ENCODE results near the gene LRP3.
"Not testable (repeated sequence)": the region's sequence is repeated elsewhere in the genome, so short reads cannot be mapped to it uniquely, and the experiment has no call there.

The LRP3 gene

DNA sequence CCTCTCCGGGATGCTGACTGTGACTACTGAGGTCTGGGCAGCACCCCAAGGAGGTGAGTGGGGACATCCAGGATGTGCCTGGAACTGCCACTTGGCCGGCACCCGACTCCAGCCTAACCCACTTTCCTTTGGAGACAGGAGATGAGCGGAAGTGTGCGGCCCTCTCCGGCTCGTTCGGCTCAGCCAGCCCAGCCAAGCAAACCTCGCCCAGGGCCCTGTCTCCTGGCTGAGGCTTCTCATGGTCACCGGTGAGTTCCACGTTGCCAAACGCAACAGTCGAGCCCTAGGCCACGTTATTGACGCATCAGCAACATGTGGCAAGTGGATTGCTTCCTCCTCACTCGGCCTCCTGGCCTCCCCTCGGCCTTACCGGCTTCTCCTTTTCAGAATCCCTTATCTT, 26.0 kb downstream of the LRP3 start:
- no peak for FAIRE-seq

DNA sequence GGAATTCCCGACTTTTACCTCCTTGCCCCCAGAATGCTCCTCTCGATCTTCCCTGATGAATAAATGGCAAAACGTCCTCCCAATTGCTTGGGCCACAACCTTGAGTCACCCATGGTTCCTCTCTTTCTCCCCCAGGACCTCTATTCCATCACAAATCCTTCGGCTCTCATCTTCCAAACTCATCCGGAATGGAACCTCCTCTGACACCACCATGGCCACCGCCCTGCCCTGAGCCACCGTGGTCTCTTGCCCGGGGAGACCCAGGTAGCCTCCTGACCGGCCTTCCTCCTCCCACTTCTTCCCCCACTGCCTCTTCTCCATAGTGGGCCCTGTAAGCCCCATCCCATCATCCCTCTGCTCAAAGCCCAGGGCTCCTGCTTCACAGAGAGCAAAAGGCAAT, 26.6 kb downstream of the LRP3 start:
- no peak for FAIRE-seq

DNA sequence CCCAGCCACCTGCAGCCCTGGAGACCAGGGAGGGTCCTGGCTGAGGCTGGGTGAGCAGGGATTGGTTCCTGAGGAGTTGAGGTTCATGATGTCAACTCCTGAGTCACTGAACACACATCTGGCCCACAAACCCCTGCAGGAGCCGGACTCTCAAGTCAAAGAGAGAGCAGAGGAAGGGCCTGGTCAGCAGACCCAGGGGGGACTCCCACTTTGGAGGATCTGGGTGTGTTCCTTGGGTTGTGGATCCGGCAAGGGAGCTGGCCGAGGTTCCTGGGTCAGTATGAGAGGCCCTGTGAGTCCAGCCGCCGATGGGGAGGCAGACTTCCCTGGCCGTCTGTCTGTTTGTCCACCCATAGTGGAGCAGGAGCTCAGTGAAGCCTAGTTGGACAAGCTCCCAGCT, 27.5 kb downstream of the LRP3 start:
- no peak for FAIRE-seq

DNA sequence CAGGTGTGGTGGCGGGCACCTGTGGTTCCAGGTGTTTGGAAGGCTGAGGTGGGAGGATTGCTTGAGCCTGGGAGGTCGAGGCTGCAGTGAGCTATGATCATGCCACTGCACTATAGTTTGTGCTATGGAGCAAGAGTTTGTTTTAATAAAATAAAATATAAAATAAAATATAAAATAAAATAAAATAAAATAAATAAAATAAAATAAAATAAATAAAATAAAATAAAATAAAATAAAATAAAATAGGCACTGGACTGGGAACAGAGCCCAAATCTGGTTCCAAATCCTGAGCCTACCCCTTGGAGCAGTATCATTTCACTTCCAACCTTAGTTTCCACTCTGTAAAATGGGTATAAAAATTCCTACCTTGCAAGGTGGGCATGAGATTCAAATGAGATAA, 28.1 kb downstream of the LRP3 start:
- FAIRE-seq: not testable (repeated sequence)

DNA sequence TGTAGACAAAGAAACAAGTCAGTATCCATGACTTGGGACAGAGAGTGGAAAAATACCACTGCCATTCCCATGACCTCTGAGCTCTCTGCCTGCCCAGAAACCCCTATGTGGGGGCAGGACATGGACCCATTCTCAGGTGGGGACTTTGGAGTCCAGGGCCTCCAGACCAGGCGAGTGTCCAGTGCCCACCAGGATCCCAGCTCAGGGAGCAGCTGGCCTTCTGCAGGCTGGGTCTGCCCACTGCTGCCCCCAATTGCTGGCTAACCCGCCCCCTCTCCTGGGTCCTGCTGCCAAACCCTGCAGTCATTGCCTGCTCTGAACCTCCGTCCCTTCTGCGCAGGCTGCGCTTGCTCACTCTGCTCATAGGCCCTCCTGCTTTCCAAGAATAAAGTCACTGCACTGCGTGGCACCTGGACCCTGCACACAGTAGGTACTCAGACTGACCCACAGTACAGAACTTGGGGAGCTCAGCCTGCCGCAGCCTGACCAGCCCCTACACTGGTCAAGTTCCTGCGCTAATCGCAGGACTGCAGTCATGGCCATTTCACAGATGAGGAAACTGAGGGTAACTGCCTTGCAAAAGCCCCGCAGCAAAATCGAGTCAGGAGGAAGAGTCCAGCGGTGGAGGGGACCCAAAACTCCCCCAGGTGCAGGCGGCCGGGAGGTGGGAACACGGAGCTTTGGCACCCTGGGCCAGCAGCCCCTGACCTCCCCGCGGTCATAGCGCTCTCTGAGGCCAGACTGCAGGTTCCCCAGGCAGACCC, 30.7 kb downstream of the LRP3 start:
- FAIRE-seq: no peak

DNA sequence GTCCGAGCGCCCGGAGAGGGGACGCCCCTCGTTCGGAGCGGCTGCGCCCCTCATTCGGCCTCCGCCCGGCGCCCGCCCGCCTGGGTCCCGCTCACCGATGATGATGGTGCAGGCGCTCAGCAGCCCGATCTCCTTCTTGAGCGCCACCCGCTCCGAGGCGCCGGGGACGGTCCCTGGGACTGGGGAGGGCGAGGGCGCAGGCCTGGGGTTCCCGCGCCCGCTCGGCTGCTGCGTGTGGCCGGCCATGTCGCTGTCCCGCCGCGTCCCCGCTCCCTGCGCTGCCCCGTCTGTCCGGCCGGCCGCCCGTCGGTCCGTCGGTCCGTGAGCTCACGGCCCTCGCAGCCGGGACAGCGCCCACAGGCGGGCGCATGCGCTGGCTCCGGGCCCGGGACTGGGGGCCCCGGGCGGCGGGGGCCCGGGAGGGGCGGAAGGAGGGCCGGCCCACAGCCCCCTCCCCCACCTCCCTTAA, 31.4 kb downstream of the LRP3 start, which contains the start of gene SLC7A10:
SLC7A10 (minus strand) TSS at position 393 of the 469 bp plus-strand sequence; CDS start at position 246, 147 bp downstream.
- no peak for FAIRE-seq

DNA sequence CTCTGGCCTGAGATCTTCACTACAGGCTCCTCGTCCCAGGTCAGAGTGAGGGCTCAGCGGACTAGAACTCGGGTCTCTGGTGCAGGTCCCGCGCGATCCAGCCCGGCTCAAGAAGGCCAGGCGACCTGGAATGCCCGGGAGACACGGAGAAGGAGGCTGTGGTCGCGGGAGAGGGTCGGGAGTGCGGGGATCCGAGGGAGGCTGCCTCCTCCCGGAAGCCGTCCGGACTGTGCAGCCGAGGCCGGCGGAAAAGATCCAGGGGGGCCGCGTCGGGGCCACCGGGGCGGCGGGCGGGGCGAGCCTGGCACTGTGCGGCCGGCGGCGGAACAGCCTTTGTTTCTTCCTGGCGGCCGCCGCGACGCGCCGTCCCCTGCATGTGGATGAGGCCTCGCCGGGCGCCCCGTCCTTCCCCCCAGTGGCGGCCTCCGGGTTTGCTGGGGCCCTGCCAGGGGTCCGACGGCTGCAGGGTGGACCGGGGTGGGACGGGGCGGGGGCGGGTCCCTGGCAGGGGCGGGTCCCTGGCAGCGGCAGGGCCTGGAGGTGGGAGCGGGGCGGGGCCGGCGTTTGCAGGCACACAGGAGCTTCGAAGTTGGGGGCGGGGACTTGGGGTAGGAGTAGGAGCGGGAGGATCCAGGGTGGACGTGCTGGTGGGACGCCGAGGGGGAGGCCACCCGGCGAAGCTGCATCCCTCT, 32.6 kb downstream of the LRP3 start:
- FAIRE-seq: no peak

DNA sequence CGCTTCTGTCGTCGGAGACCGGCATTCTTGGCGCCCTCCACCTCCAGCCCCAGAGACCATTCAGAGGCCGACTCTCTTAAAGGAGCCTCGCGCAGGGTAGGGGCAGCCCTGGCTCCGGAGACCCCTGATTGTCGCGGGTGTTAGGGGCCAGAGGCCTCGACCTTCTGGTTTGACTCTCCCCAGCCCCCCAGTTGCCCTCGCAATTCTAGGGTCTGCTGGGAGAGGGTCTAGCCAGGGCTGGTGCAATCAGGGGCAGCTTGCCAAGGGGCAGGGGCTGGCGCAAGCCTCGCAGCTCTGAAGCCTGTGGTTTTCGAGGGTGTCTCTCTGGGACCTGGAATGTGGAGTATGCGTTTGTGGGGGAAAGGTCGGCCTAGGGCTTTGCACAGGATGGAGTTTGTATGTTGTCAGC, 33.1 kb downstream of the LRP3 start:
- FAIRE-seq: no peak

- no peak for FAIRE-seq
Measured at GRCh38 chr19:33227870-33228599, 33.9 kb downstream of the LRP3 start.

DNA sequence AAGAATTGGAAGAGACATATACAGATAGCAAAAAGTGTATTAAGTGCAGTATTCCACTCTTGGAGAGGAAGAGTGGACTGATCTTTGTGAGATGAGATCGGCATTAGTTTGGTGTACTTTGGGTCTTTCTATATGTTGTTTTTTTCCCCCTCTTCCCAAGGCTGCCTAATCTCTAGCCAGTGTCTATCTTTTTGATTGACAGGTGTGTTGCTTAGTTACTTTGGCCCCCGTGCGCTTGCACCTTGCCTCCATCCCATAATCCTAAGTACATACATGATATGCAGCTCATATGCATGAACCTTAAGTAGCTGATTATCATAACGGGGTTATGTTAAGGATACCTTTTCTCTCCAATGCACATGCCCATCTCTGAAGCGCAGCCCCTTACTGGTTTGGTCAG, 35.8 kb downstream of the LRP3 start:
- FAIRE-seq: no peak

- no peak for FAIRE-seq
Measured at GRCh38 chr19:33231511-33231910, 37.4 kb downstream of the LRP3 start.

DNA sequence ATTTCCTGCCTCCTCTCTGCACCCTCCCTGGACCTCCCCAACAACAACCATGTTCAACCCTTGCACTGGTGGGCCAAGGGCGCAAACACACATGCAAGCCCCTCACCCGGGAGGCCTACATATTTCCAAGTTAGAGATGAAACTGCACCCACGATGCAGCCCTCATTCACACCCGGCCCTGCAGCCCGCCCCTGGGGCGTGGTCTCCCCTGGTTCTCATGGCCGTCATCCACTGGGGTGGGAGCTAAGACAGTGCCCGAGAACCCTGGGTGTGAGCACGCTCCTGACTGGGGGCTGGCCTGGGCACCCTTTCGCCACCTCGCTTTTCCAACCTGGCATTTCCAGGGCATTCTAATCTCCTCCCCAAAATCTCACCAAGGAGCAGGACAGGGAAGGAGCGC, 38.5 kb downstream of the LRP3 start:
- no peak for FAIRE-seq

- no peak for FAIRE-seq
Measured at GRCh38 chr19:33233056-33233873, 39.1 kb downstream of the LRP3 start.

GRCh38 chr19:33234092-33234491, 40.0 kb downstream of the LRP3 start:
- no peak for FAIRE-seq

GRCh38 chr19:33234736-33235135, 40.6 kb downstream of the LRP3 start:
- FAIRE-seq: no peak

GRCh38 chr19:33235269-33235995, 41.3 kb downstream of the LRP3 start:
- FAIRE-seq: no peak

DNA sequence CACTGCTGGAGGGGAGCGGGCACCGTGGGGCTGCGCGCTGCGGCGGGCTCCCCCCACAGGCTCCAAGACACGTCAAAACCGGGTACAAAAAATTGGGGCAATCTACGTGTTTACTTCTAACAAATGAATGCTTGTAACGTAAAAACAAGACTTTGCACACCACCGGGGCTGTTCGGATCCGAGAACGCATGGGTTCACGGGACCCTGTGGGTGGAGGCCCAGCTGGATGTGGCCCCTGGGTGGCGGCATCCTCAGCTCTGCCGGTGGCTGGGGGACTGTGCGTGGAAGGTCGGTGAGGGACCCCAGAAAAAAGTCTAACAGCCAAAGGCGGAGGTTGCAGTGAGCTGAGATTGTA, 41.8 kb downstream of the LRP3 start:
- no peak for FAIRE-seq

- FAIRE-seq: no peak
Measured at GRCh38 chr19:33236696-33237390, 42.7 kb downstream of the LRP3 start.

DNA sequence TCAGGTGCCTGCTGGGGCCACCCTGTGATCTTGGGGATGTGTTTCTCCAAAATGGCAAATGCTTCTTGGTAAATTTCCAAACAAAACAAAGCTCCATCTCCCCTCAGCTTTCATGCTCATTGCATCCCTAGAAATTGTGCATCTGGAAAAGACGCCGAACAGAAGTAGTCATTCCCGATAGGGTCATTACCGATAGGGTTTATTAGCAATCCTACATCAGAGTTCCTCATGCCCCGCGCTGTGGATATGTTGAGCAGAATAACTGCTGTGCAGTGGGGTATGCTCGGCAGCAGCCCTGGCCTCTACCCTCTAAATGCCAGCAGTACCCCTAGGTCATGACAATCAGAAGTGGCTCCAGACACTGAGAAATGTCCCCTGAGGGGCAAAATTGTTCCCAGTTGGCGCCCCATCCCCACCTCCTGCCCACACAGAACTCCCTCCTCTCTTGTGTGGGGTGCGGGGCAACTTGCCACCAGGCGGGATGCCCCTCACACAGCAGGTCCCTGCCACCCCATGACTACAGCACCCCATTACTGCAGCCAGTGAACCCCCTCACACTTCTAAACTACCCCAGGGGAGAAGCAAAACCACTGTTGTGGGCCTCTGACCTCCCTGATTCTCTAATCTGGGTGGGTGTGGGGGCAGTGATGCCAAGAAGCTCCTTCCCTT, 44.5 kb downstream of the LRP3 start:
- no peak for FAIRE-seq

DNA sequence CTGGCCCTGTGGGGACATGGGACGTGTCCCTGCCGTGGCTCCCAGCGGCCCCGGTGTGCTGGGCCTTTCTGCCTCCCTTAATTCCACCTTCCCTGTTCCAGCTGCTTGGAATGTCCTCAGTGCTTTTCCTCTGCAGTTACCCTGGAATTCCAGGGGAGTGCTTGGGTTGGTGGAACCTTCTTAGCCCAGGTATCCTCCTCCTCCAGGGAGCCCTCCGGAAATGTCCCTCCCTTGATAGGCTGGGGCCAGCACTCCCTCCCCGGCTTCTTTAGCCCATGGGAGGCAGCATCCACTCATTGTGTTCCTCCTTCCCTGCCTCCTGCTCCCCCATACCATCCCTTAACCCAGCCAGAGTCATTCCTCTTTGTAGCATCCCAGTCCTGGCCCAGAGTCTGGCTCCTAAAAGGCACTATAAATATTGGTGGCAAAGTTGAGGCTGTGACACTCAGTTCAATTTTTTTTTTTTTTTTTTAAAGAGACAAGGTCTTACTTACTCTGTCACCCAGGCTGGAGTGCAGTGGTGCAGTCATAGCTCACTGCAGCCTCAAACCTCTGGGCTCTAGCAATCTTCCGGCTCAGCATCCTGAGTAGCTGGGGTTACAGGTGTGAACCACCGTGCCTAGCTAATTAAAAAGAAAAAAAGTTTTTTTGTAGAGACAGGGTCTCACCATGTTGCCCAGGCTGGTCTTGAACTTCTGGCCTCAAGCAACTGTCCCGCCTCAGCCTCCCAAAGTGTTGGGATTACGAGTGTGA, 45.3 kb downstream of the LRP3 start:
- FAIRE-seq: no peak
